ENCODE measurements around the gene PRKN.

The PRKN gene

DNA sequence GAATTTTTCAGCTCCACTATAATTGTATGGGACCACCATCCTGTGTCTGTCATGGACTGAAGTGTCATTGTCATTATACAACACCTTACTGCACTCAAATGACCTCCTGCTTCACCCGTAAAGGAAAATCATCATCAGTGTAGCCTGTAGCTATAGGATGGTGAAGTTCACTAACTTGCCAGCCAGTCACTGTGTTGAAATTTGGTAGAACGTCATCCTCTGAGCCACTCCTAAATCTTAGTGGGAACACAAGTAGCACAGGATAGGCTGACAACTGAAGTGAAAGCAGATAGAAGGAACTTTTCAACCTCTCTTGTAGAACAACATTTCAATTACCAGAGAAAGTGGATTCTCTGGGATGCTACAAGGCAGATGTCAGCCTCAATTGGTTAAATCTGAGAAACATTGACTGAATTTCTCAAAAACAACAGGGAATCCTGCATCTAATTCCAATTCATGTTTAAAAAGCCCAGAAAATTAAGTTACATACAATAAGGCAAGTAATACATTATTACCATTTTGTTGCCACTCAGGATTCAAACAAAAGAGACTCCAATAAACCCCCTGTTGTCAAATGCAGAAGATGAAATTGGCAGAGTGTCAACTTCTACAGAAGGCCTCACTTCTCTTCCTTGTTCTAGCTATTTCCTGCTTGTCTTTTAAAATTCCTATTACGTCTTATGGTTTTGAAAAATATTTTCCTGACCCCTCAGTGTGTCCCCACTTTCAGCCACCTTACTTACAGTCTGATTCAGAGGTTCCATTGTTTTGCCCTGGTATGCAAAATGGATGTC, 805.8 kb downstream of the PRKN start:
- H3K36me3 ChIP-seq, result no peaks in the 10 kb centered on the region
- H3K9me3 ChIP-seq (ENCODE audit: severe bottlenecking), result no peaks in the 10 kb centered on the region
- TF ChIP-seq, protein P1, sequence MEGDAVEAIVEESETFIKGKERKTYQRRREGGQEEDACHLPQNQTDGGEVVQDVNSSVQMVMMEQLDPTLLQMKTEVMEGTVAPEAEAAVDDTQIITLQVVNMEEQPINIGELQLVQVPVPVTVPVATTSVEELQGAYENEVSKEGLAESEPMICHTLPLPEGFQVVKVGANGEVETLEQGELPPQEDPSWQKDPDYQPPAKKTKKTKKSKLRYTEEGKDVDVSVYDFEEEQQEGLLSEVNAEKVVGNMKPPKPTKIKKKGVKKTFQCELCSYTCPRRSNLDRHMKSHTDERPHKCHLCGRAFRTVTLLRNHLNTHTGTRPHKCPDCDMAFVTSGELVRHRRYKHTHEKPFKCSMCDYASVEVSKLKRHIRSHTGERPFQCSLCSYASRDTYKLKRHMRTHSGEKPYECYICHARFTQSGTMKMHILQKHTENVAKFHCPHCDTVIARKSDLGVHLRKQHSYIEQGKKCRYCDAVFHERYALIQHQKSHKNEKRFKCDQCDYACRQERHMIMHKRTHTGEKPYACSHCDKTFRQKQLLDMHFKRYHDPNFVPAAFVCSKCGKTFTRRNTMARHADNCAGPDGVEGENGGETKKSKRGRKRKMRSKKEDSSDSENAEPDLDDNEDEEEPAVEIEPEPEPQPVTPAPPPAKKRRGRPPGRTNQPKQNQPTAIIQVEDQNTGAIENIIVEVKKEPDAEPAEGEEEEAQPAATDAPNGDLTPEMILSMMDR (IDR thresholded peaks at IDR 0.05; ENCODE audit: low read depth, low read length), result no peak
- no peak overlapping the region for H3K27ac ChIP-seq
- no peaks in the 10 kb centered on the region for H3K27me3 ChIP-seq (ENCODE audit: insufficient read depth, low read depth, severe bottlenecking)
- DNase-seq, result no peak
- no peak overlapping the region for H3K4me3 ChIP-seq (ENCODE audit: low read depth, low read length)

GRCh38 chr6:161919691-161920090, 807.9 kb downstream of the PRKN start:
- DNase-seq, result no peak
- H3K9me3 ChIP-seq (ENCODE audit: severe bottlenecking), result no peaks in the 10 kb centered on the region
- H3K27me3 ChIP-seq (ENCODE audit: insufficient read depth, low read depth, severe bottlenecking), result no peaks in the 10 kb centered on the region
- H3K27ac ChIP-seq, result no peak overlapping the region
- no peaks in the 10 kb centered on the region for H3K36me3 ChIP-seq
- H3K4me3 ChIP-seq (ENCODE audit: low read depth, low read length), result no peak overlapping the region
- TF ChIP-seq, protein P1 (IDR thresholded peaks at IDR 0.05; ENCODE audit: low read depth, low read length), result no peak

DNA sequence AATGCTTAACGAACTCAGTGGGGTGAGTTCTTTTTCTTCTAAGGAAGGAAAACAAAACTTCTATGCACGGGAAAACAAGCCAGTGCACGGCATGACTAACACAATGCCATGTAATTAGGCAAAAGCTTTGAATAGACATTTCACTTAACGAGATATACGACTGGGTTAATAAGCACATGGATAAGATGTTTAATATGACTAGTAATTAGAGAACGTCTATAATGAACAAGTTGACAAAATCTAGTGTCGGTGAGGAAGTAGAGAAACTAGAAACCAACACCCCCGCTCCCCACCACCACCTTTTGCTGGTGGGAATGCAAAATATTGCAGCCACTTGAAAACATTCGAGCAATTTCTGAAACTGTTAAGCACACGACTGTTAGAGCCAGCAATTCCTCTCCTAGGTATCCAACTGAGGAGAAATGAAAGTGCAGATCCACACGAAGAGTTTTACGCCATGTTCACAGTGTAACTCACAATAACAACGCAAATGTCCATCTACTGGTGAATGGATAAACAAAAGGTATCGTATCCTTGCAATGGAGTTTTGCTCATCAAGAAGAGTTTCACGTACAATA, 808.8 kb downstream of the PRKN start:
- Histone ChIP-seq H3K9me3 (ENCODE audit: severe bottlenecking) (no peaks in the 10 kb centered on the region), H3K27ac (no peak overlapping the region), H3K27me3 (ENCODE audit: insufficient read depth, low read depth, severe bottlenecking) (no peaks in the 10 kb centered on the region), H3K4me3 (ENCODE audit: low read depth, low read length) (no peak overlapping the region), H3K36me3 (no peaks in the 10 kb centered on the region)
- DNase-seq, result no peak
- TF ChIP-seq, protein P1 (IDR thresholded peaks at IDR 0.05; ENCODE audit: low read depth, low read length), result no peak

DNA sequence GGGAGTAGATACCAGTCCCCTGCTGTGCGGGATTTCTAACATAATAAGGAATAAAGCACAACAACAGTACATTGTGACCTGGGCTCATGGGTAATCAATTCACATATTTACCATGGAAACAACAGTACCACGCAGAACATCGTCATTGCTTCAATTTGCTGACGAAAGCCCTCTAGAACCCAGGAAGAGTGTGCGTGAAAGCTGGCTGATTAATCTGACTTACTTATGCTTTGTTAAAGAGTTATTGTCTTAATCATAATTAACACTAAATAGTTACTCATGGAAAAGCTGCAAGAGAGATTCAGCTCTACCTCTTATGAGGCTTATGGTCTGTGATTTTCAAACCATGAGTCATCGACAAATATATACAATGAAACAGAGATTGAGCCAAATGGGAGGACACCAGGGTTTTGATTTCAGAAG, 809.4 kb downstream of the PRKN start:
- no peaks in the 10 kb centered on the region for H3K36me3 ChIP-seq
- no peaks in the 10 kb centered on the region for H3K27me3 ChIP-seq (ENCODE audit: insufficient read depth, low read depth, severe bottlenecking)
- TF ChIP-seq, protein P1 (IDR thresholded peaks at IDR 0.05; ENCODE audit: low read depth, low read length), result no peak
- no peak for DNase-seq
- no peaks in the 10 kb centered on the region for H3K9me3 ChIP-seq (ENCODE audit: severe bottlenecking)
- no peak overlapping the region for H3K27ac ChIP-seq
- no peak overlapping the region for H3K4me3 ChIP-seq (ENCODE audit: low read depth, low read length)

- Histone ChIP-seq H3K27me3 (ENCODE audit: insufficient read depth, low read depth, severe bottlenecking) (no peaks in the 10 kb centered on the region), H3K27ac (no peak overlapping the region), H3K4me3 (ENCODE audit: low read depth, low read length) (no peak overlapping the region), H3K36me3 (no peaks in the 10 kb centered on the region), H3K9me3 (ENCODE audit: severe bottlenecking) (no peaks in the 10 kb centered on the region)
- TF ChIP-seq, protein P1 (IDR thresholded peaks at IDR 0.05; ENCODE audit: low read depth, low read length), result no peak
- no peak for DNase-seq
These were observed 809.9 kb downstream of the PRKN start for GRCh38 chr6:161917645-161918044.
